Tibial artery (tissue), 4 donors: ENCODE measurements around the gene EVX2.

Source experiments
- DNase-seq, 2 donors: peaks; one replicate each; pipeline ENCODE4 v3.0.0-alpha.2; 2019
- H3K27ac ChIP-seq, 2 donors: fragments of 200-600 bp; sonication (generic) in 1 of 2; 1 replicate in 1 of 2; 2 replicates in 1 of 2; pipeline ENCODE4 v1.5.1; 2018 to 2019; ENCODE audit warnings: mild to moderate bottlenecking in 1 of 2
- H3K27me3 ChIP-seq, 2 donors: fragments of 200-600 bp; sonication (generic) in 1 of 2; one replicate each; pipeline versions ENCODE4 v1.5.1 to v1.6.0; 2016 to 2019
- H3K36me3 ChIP-seq, 3 donors: fragments of 200-600 bp; sonication (generic) in 2 of 3; one replicate each; pipeline ENCODE4 v1.5.1; 2016 to 2019; ENCODE audit warnings: mild to moderate bottlenecking in 2 of 3
- H3K4me1 ChIP-seq, 4 donors: fragments of 200-600 bp; sonication (generic) in 2 of 4; 1 replicate in 3 of 4; 2 replicates in 1 of 4; pipeline ENCODE4 v1.5.1; 2016 to 2019
- H3K4me3 ChIP-seq, 2 donors: fragments of 200-600 bp; sonication (generic) in 1 of 2; 1 replicate in 1 of 2; 2 replicates in 1 of 2; pipeline ENCODE4 v1.5.1; 2018 to 2019; ENCODE audit warnings: mild to moderate bottlenecking in 2 of 2
- H3K9me3 ChIP-seq, 3 donors: fragments of 200-600 bp; sonication (generic) in 1 of 3; one replicate each; pipeline ENCODE4 v1.5.1; 2016 to 2019
- intact Hi-C: fragments of 100-400 bp; cut with DNase I; formaldehyde crosslinking; loops from one replicate; pipeline ENCODE4 v1.15.0; 2023; ENCODE audit warnings: low total_unique reads
- TF ChIP-seq, protein P1 (sequence below), 2 experiments: fragments of 200-600 bp in 1 of 2; fragments of 450-650 bp in 1 of 2; IDR thresholded peaks; one replicate each; pipeline ENCODE4 v1.5.1; 2017 to 2019; ENCODE audit warnings: antibody characterized with exemption in 2 of 2, mild to moderate bottlenecking in 1 of 2, moderate library complexity in 1 of 2

Gene EVX2

DNA sequence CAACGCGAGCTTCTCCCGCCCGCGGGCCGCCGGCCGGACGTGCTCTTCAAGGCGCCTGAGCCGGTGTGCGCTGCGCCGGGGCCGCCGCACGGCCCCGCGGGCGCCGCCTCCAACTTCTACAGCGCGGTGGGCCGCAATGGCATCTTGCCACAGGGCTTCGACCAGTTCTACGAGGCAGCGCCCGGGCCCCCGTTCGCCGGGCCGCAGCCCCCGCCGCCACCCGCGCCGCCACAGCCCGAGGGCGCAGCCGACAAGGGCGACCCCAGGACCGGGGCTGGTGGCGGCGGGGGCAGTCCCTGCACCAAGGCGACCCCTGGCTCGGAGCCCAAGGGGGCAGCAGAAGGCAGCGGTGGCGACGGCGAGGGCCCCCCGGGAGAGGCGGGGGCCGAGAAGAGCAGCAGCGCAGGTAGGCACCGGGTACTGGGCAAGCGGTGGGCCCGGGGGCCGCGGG, 24.0 kb upstream of the EVX2 start:
- Histone ChIP-seq H3K36me3 (no peaks in the 10 kb centered on the region), H3K4me1 (peaks cover 0 to 47% (median 37%) of the 10 kb centered on the region in 4 donors), H3K27me3 (peaks cover 19 to 99% of the 10 kb centered on the region in 2 donors), H3K4me3 (no peak overlapping the region), H3K9me3 (no peaks in the 10 kb centered on the region), H3K27ac (no peak overlapping the region)
- intact Hi-C loops: no loop called here
- no peak for DNase-seq
- TF ChIP-seq, protein P1, sequence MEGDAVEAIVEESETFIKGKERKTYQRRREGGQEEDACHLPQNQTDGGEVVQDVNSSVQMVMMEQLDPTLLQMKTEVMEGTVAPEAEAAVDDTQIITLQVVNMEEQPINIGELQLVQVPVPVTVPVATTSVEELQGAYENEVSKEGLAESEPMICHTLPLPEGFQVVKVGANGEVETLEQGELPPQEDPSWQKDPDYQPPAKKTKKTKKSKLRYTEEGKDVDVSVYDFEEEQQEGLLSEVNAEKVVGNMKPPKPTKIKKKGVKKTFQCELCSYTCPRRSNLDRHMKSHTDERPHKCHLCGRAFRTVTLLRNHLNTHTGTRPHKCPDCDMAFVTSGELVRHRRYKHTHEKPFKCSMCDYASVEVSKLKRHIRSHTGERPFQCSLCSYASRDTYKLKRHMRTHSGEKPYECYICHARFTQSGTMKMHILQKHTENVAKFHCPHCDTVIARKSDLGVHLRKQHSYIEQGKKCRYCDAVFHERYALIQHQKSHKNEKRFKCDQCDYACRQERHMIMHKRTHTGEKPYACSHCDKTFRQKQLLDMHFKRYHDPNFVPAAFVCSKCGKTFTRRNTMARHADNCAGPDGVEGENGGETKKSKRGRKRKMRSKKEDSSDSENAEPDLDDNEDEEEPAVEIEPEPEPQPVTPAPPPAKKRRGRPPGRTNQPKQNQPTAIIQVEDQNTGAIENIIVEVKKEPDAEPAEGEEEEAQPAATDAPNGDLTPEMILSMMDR (IDR thresholded peaks at IDR 0.05): no peak

DNA sequence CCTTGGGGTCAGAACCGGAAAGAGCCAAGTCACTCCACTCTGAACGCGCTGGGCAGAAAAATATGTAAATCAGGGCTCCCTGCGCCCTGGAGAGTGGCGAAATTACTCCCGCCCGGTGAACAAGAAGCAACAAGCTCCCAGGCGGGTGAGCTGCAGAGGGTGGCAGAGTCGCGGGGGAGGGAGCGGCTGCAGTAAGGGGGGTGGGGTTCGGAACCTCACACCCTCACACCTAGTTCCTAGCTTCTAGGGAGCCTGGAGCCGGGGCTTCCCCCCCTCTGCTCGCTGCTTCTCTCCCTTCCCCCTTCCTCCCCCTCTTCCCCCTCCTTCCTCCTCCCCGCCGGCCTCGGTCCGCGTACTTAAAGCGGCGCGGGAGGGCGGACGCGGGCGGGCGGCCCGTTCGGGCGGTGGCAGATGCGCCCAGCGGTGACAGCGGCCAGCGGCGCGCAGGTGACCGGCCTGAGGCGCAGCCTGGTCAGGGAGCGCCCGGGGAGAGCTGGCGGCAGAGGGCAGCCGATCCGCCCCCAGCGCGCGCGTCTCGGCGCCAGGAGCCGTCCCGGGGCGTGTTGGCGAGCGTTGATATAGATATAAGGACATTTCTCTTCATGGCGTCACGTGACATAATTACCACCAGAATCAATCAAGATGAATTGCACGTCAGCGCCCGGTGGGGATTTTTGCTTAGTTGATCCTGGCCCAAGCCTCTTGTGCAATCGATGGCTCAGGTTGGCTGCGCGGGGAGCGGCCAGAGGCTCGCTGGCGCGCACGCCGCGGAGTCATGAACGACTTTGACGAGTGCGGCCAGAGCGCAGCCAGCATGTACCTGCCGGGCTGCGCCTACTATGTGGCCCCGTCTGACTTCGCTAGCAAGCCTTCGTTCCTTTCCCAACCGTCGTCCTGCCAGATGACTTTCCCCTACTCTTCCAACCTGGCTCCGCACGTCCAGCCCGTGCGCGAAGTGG, 23.1 kb upstream of the EVX2 start, which contains the start of gene HOXD11:
HOXD11 (plus strand) TSS at position 700 of the 959 bp plus-strand sequence; CDS start at position 776, 76 bp downstream.
- Histone ChIP-seq H3K36me3 (no peaks in the 10 kb centered on the region), H3K4me3 (peak within 1 kb of the TSS; percentile 10 to 41), H3K27ac (no peak within 1 kb of the TSS), H3K9me3 (no peaks in the 10 kb centered on the region), H3K4me1 (peaks cover 0 to 47% (median 37%) of the 10 kb centered on the region in 4 donors), H3K27me3 (peaks cover 19 to 99% of the 10 kb centered on the region in 2 donors)
- TF ChIP-seq, protein P1 (IDR thresholded peaks at IDR 0.05): no peak
- intact Hi-C loops: no loop called here
- no peak for DNase-seq

DNA sequence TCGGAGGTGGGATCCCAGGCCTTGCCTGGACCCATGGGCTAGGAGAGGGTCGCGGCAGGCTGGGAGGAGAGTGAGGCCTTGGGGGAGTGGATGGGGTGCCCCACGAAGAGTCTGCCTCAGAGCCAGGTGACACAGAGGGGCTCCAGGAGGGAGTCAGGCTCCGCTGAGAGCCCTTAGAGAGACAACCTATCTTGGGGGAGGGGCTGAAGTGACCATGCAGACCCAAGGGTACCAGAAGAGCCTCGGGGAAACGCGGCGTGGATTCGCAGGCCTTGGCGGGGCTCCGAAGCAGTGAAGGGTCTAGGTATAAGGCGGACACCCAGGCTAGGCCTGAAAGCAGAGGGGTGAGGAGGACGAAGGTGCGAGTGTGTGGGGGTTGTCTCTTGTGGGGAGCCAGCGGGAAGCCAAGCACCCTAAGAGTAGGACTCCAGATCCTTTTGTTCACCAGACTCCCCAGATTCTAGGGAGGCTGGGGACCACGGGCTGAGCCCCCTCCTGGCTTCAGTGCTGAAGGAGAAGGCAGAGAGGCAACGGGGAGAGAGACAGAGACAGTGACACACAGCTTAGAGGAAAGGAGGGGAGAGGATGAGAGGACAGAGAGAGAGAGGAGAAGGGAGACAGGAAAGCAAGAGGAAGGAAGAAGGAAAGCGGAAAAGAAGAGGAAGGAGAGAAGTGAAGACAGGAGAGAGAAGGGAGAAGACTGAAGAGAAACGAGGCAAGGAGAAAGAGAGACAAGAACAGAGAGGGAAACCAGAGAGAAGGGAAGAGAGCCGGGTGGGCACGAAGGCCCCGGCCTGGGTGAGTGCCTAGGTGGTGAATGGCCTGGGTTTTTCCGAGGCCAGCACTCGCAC, 22.2 kb upstream of the EVX2 start:
- TF ChIP-seq, protein P1 (IDR thresholded peaks at IDR 0.05): no peak
- no peak overlapping the region for H3K27ac ChIP-seq
- H3K4me3 ChIP-seq: peak overlapping the region in 1 of 2 donors; percentile 41
- no peaks in the 10 kb centered on the region for H3K9me3 ChIP-seq
- peaks cover 15 to 99% of the 10 kb centered on the region in 2 donors for H3K27me3 ChIP-seq
- H3K36me3 ChIP-seq: no peaks in the 10 kb centered on the region
- H3K4me1 ChIP-seq: peaks cover 0 to 47% (median 37%) of the 10 kb centered on the region in 4 donors
- no peak for DNase-seq
- intact Hi-C loops: no loop called here

DNA sequence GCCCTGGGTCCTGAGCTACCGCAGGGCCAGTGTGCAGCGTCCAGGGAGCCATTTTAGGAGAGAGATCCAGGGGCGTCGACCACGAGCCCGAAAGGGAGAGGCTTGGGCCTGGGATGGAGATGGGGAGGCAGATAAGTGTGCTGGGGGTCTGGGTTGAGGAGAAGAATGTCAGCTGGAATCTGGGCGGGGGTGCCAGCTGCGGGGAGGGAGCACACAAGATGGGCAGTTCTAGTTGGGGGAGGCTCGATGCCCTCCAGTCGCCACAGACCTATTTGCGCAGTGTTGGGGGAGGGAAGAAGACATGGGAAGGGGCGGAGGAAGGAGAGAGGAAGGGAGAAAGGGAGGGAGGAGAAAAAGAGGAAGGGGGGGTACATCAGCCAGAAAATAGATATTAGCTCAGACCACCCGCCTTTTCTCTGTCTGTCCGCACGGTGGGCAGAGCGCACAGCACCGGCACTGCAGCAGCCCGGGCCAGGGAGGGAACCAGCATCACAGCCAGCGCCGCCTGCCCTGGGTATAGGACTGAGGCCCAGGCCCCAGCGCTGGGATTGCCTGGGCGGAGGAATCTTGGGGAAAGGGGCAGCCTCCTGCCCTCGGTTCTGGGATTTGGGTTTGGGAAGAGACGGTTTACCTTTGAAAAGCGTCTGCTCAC, 21.4 kb upstream of the EVX2 start:
- Histone ChIP-seq H3K4me3 (peak overlapping the region in 1 of 2 donors; percentile 5), H3K36me3 (no peaks in the 10 kb centered on the region), H3K27ac (no peak overlapping the region), H3K4me1 (peaks cover 0 to 52% (median 39%) of the 10 kb centered on the region in 4 donors), H3K9me3 (no peaks in the 10 kb centered on the region), H3K27me3 (peaks cover 22 to 99% of the 10 kb centered on the region in 2 donors)
- DNase-seq: no peak
- TF ChIP-seq, protein P1 (IDR thresholded peaks at IDR 0.05): no peak
- intact Hi-C loops: no loop called here
